Measurements from ENCODE around the gene SOCS3.
A peak's percentile ranks its signal among the peaks of the same experiment; 100 is the strongest.

The SOCS3 gene

GRCh38 chr17:78392295-78392694 is 32.4 kb upstream of the SOCS3 start:
- DNase-seq, result no peak
- in situ Hi-C loops (cut with MboI; ENCODE audit: low pct_unique_long_range_greater_than_20kb, low sequenced_read_pairs), result no loop called here

DNA sequence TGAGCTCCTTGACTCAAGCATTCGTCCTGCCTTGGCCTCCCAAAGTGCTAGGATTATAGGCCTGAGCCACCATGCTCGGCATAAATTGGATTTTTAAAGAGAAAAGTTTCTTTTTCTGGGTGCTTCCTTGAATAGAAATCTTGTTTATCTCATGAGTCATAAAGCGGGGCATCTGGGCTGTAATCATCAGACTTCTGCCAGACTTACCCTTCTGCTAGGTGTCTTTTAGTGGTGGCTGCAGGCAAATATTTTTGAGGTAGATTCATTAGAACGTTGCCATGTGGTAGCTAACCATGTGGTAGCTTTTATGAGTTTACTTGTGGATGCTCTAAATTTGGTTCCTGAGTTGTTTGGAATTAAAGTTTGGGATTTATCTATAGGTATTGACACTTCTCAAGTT is 32.0 kb upstream of the SOCS3 start:
- in situ Hi-C loops (cut with MboI; ENCODE audit: low pct_unique_long_range_greater_than_20kb, low sequenced_read_pairs), result no loop called here
- DNase-seq, result no peak

DNA sequence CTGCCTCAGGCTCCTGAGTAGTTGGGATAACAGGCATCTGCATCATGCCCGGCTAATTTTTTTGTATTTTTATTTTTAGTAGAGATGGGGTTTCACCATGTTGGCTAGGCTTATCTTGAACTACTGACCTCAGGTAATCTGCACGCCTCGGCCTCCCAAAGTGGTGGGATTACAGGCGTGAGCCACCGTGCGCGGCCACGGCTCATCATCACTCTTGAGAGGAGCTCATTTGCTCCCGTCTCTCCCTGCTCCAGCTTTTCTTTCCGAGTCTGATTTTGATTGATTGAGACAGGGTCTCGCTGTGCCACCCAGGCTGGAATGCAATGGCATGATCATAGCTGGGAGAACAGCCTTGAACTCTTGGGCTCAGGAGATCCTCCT is 31.2 kb upstream of the SOCS3 start:
- no peak for DNase-seq
- in situ Hi-C loops (cut with MboI; ENCODE audit: low pct_unique_long_range_greater_than_20kb, low sequenced_read_pairs), result no loop called here

- in situ Hi-C loops (cut with MboI; ENCODE audit: low pct_unique_long_range_greater_than_20kb, low sequenced_read_pairs), result no loop called here
- DNase-seq, result no peak
Measured at GRCh38 chr17:78390241-78391050, 30.6 kb upstream of the SOCS3 start.

GRCh38 chr17:78387977-78388941 is 28.4 kb upstream of the SOCS3 start:
- in situ Hi-C loops (cut with MboI; ENCODE audit: low pct_unique_long_range_greater_than_20kb, low sequenced_read_pairs), result no loop called here
- DNase-seq, result peak; percentile 91

GRCh38 chr17:78384479-78385175 is 24.8 kb upstream of the SOCS3 start:
- no peak for DNase-seq
- in situ Hi-C loops (cut with MboI; ENCODE audit: low pct_unique_long_range_greater_than_20kb, low sequenced_read_pairs), result no loop called here

- peak; percentile 80 for DNase-seq
- in situ Hi-C loops (cut with MboI; ENCODE audit: low pct_unique_long_range_greater_than_20kb, low sequenced_read_pairs), result no loop called here
Measured at GRCh38 chr17:78383725-78384471, 24.0 kb upstream of the SOCS3 start.

- in situ Hi-C loops (cut with MboI; ENCODE audit: low pct_unique_long_range_greater_than_20kb, low sequenced_read_pairs), result no loop called here
- peak; percentile 72 for DNase-seq
Measured at GRCh38 chr17:78381601-78382232, 21.8 kb upstream of the SOCS3 start.

GRCh38 chr17:78380370-78380769 is 20.5 kb upstream of the SOCS3 start:
- no peak for DNase-seq
- in situ Hi-C loops (cut with MboI; ENCODE audit: low pct_unique_long_range_greater_than_20kb, low sequenced_read_pairs), result no loop called here

DNA sequence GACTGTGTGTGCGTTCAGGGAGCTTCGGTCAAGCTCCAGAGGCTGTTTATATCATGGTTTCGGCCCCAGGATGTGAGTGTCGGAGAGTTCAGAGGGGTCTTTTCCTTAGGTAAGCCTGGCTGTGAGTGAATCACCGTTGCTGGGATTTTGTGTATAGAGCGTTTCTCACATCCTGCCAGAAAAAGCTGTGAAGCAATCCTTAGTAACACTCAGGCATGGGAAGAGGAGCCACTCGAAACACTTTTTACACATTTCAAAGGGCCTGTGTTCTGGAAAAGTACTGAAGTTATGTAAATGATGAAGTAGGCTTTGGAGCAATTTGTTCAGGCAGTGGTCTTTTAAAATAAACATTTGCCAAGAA is 19.2 kb upstream of the SOCS3 start:
- in situ Hi-C loops (cut with MboI; ENCODE audit: low pct_unique_long_range_greater_than_20kb, low sequenced_read_pairs), result no loop called here
- DNase-seq, result no peak

DNA sequence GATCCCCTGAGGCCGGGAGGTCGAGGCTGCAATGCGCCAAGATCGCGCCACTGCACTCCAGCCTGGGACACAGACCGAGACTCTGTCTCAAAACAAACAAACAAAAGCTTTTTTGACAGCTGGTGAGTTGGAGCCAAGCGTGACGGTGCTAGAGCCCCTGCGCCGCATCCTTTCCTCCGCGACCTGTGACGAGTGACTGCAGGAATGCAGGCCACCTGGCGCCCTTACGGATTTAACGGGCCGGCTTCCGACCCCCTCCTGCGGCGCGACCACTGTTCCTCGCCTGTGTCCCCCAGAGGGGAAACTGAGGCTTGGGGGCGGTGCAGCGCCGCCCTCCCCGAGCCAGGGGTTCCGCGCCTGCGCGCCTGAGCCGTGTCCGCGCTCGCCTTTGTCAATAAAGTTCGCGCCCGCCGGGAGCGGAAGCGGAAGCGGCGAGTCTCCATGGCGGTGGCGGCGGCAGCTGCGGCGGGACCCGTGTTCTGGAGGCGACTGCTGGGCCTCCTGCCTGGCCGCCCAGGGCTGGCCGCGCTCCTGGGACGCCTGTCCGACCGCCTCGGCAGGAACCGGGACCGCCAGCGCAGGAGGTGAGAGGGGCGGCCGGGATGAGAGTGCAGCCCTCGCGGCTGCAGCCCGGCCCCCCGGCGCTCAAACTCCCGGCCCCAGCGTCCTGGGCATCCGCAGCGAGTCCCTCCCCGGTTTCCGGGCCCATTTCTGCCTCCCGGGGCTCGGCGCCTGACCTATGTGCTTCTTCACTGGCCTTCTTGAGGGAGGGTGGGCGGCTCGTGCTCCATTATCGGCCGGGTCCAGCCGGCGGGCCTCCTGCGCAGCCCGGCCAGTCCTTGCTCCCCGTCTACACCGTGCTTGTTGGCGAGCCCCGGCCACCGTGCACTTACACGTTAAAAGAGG is 18.6 kb upstream of the SOCS3 start, which contains the start of gene PGS1:
Gene PGS1, plus strand, starts transcription at position 425 of the 906 bp plus-strand sequence. Its CDS starts 17 bp downstream, at position 442.
- peak; percentile 70 for DNase-seq
- in situ Hi-C loops (cut with MboI; ENCODE audit: low pct_unique_long_range_greater_than_20kb, low sequenced_read_pairs), result no loop called here

GRCh38 chr17:78377858-78378224 is 18.0 kb upstream of the SOCS3 start:
- DNase-seq, result no peak
- in situ Hi-C loops (cut with MboI; ENCODE audit: low pct_unique_long_range_greater_than_20kb, low sequenced_read_pairs), result no loop called here

GRCh38 chr17:78376161-78376560 is 16.3 kb upstream of the SOCS3 start:
- no peak for DNase-seq
- in situ Hi-C loops (cut with MboI; ENCODE audit: low pct_unique_long_range_greater_than_20kb, low sequenced_read_pairs), result no loop called here

- no peak for DNase-seq
- in situ Hi-C loops (cut with MboI; ENCODE audit: low pct_unique_long_range_greater_than_20kb, low sequenced_read_pairs), result no loop called here
Measured at GRCh38 chr17:78375401-78376151, 15.7 kb upstream of the SOCS3 start.

DNA sequence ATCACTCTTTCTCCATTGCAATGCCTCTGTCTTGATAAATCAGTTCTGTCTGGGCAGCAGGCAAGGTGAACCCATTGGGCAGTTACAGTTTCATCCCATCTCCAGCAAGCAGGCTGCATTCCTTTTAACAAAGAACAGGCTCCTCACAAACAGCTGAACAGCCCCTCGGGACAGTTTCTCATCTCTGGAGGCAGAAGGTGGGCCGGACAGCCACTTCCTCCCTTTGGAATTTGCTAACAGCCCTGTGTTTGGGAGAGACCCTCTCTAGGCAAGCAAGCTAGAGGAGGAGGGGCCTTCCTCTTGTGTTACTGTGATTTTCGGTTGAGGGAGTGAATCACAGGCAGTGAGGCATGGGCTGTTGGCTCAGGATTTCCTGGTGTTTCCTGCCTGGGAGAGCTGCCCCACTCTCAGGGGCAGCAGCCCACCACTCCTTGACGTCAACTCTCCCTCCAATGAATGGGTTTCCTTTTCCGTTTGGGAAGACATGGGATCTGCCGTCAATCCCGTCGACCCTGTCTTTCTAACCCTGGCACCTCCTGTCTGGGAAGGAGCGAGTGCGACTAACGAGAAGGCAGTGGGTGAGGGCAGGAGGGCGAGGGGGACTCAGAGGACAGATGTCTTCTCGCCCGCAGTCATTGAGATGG is 14.9 kb upstream of the SOCS3 start:
- no peak for DNase-seq
- in situ Hi-C loops (cut with MboI; ENCODE audit: low pct_unique_long_range_greater_than_20kb, low sequenced_read_pairs), result no loop called here

- no peak for DNase-seq
- in situ Hi-C loops (cut with MboI; ENCODE audit: low pct_unique_long_range_greater_than_20kb, low sequenced_read_pairs), result no loop called here
Measured at GRCh38 chr17:78374189-78374588, 14.3 kb upstream of the SOCS3 start.
